GM13977 (cell line): ENCODE data around the gene ROR1.

Source experiments
- DNase-seq: peaks from one replicate; pipeline ENCODE4 v3.0.0; 2012; ENCODE audit warnings: low spot score
- CTCF ChIP-seq: IDR thresholded peaks from 2 replicates; pipeline ENCODE4 v1.5.1; 2012; ENCODE audit warnings: mild to moderate bottlenecking, control low read depth; ENCODE audit not compliant: insufficient read depth; ENCODE audit errors: extremely low read depth, missing control alignments
- in situ Hi-C: fragments of 300-500 bp; cut with MboI; formaldehyde crosslinking; loops from one replicate; pipeline ENCODE4 v1.12.0; 2022; ENCODE audit warnings: low sequenced_read_pairs, low pct_unique_long_range_greater_than_20kb, mixed read lengths, inconsistent platforms; ENCODE audit not compliant: unreplicated experiment

Gene ROR1

GRCh38 chr1:63857478-63857877, 83.7 kb downstream of the ROR1 start:
- in situ Hi-C loops = no loop called here
- DNase-seq = no peak
- TF ChIP-seq CTCF = no peak

- DNase-seq = no peak
- no peak for TF ChIP-seq CTCF
- in situ Hi-C loops = no loop called here
Measured at GRCh38 chr1:63858153-63858552, 84.3 kb downstream of the ROR1 start.

DNA sequence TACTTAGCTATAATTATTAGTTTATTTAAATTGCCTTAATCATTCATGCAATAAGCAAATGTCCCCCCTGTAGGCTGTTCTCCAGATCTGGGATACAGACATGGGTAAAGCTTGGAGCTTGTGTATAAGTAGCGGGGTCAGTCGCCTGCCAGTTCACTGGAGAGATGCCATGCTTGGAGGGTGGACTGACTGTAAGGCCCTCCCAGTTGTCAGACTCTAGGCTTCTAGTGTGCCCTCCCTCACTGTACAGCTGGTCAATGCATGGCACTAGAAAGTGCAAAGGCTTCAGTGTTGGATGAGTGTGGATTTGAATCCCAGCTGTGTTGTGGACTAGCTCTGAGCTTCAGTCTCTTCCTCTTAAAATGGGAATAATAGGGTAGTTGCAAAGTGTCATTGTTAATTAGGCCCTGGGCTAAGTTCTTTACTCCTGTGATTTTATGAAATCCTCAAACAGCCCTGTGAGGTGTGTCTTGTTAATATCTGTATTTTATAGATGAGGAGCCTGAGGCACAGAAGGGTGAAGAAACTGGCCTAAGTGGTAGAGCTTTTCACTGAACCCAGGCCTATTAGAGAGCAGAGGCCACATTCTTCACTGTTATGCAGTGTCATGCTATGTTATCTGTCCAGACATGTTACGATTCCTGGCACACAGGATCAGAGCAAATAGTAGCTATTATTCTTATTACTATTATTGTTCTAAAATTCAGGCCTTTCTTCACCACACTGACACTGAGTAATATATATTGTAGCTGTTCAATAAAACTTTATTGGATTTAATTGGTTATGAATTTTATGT, 85.9 kb downstream of the ROR1 start:
- in situ Hi-C loops = no loop called here
- TF ChIP-seq CTCF = no peak
- DNase-seq = no peak

DNA sequence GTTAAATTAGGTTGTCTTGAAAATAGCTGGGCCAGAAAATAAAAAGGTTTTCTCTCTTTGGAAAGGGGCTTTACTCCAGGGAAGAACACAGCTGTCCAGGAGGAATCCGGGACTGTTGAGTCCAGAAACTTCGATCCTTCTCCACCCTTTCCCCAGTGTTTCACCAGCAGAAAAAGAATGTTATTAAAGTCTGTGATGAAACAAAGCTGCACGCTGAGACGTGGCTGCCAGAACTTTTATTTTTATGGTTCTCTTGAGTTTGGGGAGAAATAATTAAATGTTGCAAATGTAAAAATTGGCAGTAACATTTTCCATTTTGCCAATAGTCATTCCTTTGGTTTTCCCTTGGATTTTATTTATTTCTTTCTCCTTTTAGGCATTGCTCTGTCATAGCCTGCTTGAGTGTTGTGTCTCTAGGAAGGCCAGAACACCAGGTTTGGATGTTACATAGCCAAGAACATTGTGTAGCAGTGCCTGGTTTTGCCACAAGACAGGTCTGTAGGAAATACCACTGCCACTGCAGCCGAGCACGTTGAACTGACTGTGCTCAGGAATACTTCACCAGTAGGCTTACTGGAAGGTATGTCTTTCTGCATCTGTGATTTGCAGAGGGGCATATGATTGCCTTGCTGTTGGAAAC, 87.4 kb downstream of the ROR1 start:
- TF ChIP-seq CTCF = no peak
- no peak for DNase-seq
- in situ Hi-C loops = no loop called here

DNA sequence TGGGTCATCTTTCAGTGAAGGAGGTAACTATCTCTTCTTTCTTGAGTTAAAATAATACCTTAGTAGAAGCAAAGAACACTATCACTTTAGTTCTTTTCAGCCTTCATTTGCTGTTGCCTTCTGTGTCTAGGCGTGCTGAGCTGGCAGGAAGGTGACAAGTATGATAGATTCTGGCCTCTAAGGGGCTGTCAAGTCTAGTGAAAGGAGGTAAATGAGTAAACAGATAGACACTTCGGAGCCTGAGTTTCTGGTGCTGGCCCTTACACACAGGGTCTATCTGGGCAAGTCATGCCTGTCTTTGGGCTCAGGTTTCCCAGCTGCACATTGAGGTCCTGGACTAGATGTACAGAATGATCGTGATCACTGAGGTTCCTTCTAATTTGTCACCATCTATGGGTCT, 89.3 kb downstream of the ROR1 start:
- DNase-seq = no peak
- in situ Hi-C loops = no loop called here
- TF ChIP-seq CTCF = no peak

- no peak for TF ChIP-seq CTCF
- no peak for DNase-seq
- in situ Hi-C loops = no loop called here
Measured at GRCh38 chr1:63864224-63864641, 90.4 kb downstream of the ROR1 start.
